Astrocyte (in vitro differentiated cells and primary cell): ENCODE measurements around the gene PLEKHM2. TPM values are rescaled to one million over a fixed set of nuclear protein-coding genes. Genes with fewer than 3 reads are reported as not detected.

Experiments
- DNase-seq: peaks from one replicate; pipeline ENCODE4 v3.0.0-alpha.2; 2010; ENCODE audit warnings: low read depth
- FAIRE-seq: peaks from 2 replicates; lab custom pipeline; 2011; peaks lifted over from hg19 to GRCh38; lab: Jason Lieb, UNC
- H2AFZ ChIP-seq: 2 replicates; pipeline ENCODE4 v1.6.0; 2012; ENCODE audit warnings: low read depth, low read length, inconsistent platforms
- H3K27ac ChIP-seq: 2 replicates; pipeline ENCODE4 v1.5.1; 2011; ENCODE audit warnings: low read depth, low read length, inconsistent platforms
- H3K27me3 ChIP-seq: 2 replicates; pipeline ENCODE4 v1.6.0; 2011; ENCODE audit warnings: low read length, inconsistent platforms; ENCODE audit not compliant: insufficient read depth
- H3K36me3 ChIP-seq: 2 replicates; pipeline ENCODE4 v1.5.1; 2011; ENCODE audit warnings: low read length, inconsistent platforms; ENCODE audit not compliant: insufficient read depth
- H3K4me1 ChIP-seq: 2 replicates; pipeline ENCODE4 v1.5.1; 2011; ENCODE audit warnings: low read length, inconsistent platforms; ENCODE audit not compliant: insufficient read depth
- H3K4me2 ChIP-seq: 2 replicates; pipeline ENCODE4 v1.6.0; 2012; ENCODE audit warnings: low read length, inconsistent platforms
- H3K4me3 ChIP-seq: 2 replicates; pipeline ENCODE4 v1.5.1; 2011; ENCODE audit warnings: low read depth, mild to moderate bottlenecking, low read length, inconsistent platforms; ENCODE audit not compliant: insufficient read depth
- H3K79me2 ChIP-seq: 2 replicates; pipeline ENCODE4 v1.6.0; 2012; ENCODE audit warnings: mild to moderate bottlenecking, low read length, inconsistent platforms; ENCODE audit not compliant: insufficient read depth
- H3K9ac ChIP-seq: 2 replicates; pipeline ENCODE4 v1.6.0; 2012; ENCODE audit warnings: mild to moderate bottlenecking, low read length, inconsistent platforms
- H3K9me3 ChIP-seq: 2 replicates; pipeline ENCODE4 v1.5.1; 2012; ENCODE audit warnings: low read depth, mild to moderate bottlenecking, low read length, inconsistent platforms; ENCODE audit not compliant: insufficient read depth
- H4K20me1 ChIP-seq: 2 replicates; pipeline ENCODE4 v1.6.0; 2012; ENCODE audit warnings: low read length, inconsistent platforms; ENCODE audit not compliant: insufficient read depth
- H3K27ac Mint-ChIP-seq: one replicate; pipeline ENCODE4 v1.8.0; 2021; ENCODE audit warnings: mild to moderate bottlenecking, mixed read lengths; ENCODE audit not compliant: unreplicated experiment
- H3K27me3 Mint-ChIP-seq: one replicate; pipeline ENCODE4 v1.8.0; 2021; ENCODE audit warnings: low read depth, mixed read lengths; ENCODE audit not compliant: unreplicated experiment
- H3K36me3 Mint-ChIP-seq: one replicate; pipeline ENCODE4 v1.8.0; 2021; ENCODE audit warnings: low read depth, mixed read lengths; ENCODE audit not compliant: unreplicated experiment
- H3K4me1 Mint-ChIP-seq: one replicate; pipeline ENCODE4 v1.8.0; 2021; ENCODE audit warnings: low read depth, mixed read lengths; ENCODE audit not compliant: unreplicated experiment
- H3K4me3 Mint-ChIP-seq: one replicate; pipeline ENCODE4 v1.8.0; 2021; ENCODE audit warnings: mild to moderate bottlenecking, moderate library complexity, mixed read lengths; ENCODE audit not compliant: unreplicated experiment
- H3K9me3 Mint-ChIP-seq: one replicate; pipeline ENCODE4 v1.8.0; 2021; ENCODE audit warnings: mild to moderate bottlenecking, mixed read lengths; ENCODE audit not compliant: unreplicated experiment
- EZH2 ChIP-seq: IDR thresholded peaks from 2 replicates; pipeline ENCODE4 v1.6.1; 2012; ENCODE audit warnings: mild to moderate bottlenecking, low read length, inconsistent platforms; ENCODE audit not compliant: insufficient read depth
- total RNA-seq: library from RNA; stranded (reverse); gene quantifications from 2 replicates; pipeline ENCODE4 v1.2.1, GENCODE V29; 2021
- TF ChIP-seq, protein P1 (sequence below): IDR thresholded peaks from 2 replicates; pipeline ENCODE4 v1.5.1; 2011; ENCODE audit warnings: low read depth, mild to moderate bottlenecking, inconsistent platforms, low read length, moderate library complexity; ENCODE audit not compliant: insufficient read depth

Gene PLEKHM2
- total RNA-seq, 1 donor from 2014 or later, result 48.3 TPM

DNA sequence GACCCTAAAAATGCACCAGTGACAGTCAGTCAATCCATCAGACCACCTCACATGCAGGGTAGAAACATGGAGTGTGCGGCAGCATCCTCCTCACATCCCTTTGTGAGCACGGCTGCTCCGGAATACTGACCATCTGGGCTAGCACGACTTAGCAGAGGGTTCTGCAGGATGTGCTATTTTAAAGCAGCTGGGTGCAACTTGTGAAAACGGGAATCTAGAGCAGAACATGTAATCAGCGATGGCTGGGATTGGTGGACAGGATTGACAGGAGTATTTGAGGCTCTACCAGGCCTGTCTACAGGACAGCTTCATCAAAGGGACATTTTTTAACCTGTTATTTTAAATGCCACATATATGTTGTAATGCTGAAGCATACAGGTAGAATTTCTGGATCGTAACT is 16.8 kb upstream of the PLEKHM2 start:
- H3K4me3 Mint-ChIP-seq, result peak overlapping the region; percentile 58
- Histone ChIP-seq H3K27me3 (no peaks in the 10 kb centered on the region), H3K36me3 (no peaks in the 10 kb centered on the region), H3K27ac (no peak overlapping the region), H3K79me2 (no peaks in the 10 kb centered on the region), H3K9me3 (no peaks in the 10 kb centered on the region), H4K20me1 (no peaks in the 10 kb centered on the region), H3K4me3 (no peak overlapping the region), H2AFZ (no peak overlapping the region), H3K9ac (no peak overlapping the region), H3K4me2 (no peak overlapping the region), H3K4me1 (no peaks in the 10 kb centered on the region)
- TF ChIP-seq, protein P1, sequence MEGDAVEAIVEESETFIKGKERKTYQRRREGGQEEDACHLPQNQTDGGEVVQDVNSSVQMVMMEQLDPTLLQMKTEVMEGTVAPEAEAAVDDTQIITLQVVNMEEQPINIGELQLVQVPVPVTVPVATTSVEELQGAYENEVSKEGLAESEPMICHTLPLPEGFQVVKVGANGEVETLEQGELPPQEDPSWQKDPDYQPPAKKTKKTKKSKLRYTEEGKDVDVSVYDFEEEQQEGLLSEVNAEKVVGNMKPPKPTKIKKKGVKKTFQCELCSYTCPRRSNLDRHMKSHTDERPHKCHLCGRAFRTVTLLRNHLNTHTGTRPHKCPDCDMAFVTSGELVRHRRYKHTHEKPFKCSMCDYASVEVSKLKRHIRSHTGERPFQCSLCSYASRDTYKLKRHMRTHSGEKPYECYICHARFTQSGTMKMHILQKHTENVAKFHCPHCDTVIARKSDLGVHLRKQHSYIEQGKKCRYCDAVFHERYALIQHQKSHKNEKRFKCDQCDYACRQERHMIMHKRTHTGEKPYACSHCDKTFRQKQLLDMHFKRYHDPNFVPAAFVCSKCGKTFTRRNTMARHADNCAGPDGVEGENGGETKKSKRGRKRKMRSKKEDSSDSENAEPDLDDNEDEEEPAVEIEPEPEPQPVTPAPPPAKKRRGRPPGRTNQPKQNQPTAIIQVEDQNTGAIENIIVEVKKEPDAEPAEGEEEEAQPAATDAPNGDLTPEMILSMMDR, result no peak
- no peak for TF ChIP-seq EZH2
- H3K4me1 Mint-ChIP-seq, result peaks cover 7% of the 10 kb centered on the region
- no peak for DNase-seq
- H3K27ac Mint-ChIP-seq, result no peak overlapping the region
- no peak for FAIRE-seq
- H3K27me3 Mint-ChIP-seq, result no peaks in the 10 kb centered on the region
- H3K9me3 Mint-ChIP-seq, result peaks cover 2% of the 10 kb centered on the region
- peaks cover 7% of the 10 kb centered on the region for H3K36me3 Mint-ChIP-seq

DNA sequence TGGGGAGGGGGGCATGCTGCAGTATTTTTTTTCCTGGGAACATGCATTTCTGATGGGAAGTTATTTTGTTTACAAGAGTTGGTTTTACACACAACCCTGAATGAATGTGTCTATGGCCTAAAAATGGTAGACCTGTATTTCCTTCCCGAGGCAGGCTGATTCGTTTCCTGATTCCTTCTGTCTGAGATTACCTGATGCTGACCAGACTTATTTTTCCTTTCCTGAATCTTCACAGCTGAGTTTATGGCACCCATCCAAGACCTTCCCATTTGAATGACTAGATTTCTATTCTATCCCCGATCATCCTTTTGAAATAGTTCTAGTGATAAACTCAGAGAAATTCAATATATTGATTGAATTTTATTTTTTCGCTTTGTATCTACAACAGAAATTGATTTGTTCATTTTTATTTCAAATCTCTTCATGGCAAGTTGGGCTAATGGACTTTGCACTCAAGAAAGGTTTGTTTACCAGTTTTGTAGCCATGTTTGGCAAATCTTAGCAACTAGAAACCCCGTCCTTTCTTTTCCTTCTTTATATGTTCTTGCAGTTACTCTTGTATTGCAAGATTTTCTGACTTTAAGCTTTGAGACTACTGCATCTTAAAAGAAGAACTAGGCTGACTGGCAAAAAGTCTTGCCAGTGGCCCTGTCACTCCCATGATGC is 15.9 kb upstream of the PLEKHM2 start:
- no peaks in the 10 kb centered on the region for H3K36me3 ChIP-seq
- H3K27me3 Mint-ChIP-seq, result no peaks in the 10 kb centered on the region
- H3K4me3 ChIP-seq, result no peak overlapping the region
- peaks cover 2% of the 10 kb centered on the region for H3K9me3 Mint-ChIP-seq
- TF ChIP-seq EZH2, result no peak
- TF ChIP-seq, protein P1, result no peak
- FAIRE-seq (no peak), DNase-seq (no peak)
- no peak overlapping the region for H2AFZ ChIP-seq
- H3K4me1 Mint-ChIP-seq, result peaks cover 7% of the 10 kb centered on the region
- H3K79me2 ChIP-seq, result no peaks in the 10 kb centered on the region
- H3K4me1 ChIP-seq, result no peaks in the 10 kb centered on the region
- no peak overlapping the region for H3K4me2 ChIP-seq
- H4K20me1 ChIP-seq, result no peaks in the 10 kb centered on the region
- no peak overlapping the region for H3K9ac ChIP-seq
- no peak overlapping the region for H3K27ac Mint-ChIP-seq
- H3K27me3 ChIP-seq, result no peaks in the 10 kb centered on the region
- H3K4me3 Mint-ChIP-seq, result no peak overlapping the region
- H3K27ac ChIP-seq, result no peak overlapping the region
- no peaks in the 10 kb centered on the region for H3K9me3 ChIP-seq
- H3K36me3 Mint-ChIP-seq, result peaks cover 2% of the 10 kb centered on the region

DNA sequence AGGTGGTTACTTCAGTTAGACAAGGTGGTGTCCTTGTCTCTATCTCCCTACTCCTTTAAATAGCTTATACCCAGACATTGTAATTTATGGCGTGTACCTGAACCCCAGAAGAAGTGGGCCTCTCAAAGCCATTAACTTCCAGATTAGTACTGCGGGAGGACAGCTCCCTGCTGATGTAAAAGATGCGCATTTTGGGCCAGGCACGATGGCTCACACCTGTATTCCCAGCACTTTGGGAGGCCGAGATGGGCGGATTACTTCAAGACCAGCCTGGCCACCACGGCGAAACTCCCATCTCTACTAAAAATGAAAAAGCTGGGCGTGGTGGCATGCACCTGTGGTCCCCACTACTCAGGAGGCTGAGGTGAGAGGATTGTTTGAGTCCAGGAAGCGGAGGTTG is 15.0 kb upstream of the PLEKHM2 start:
- Histone ChIP-seq H2AFZ (no peak overlapping the region), H3K9ac (no peak overlapping the region), H3K27me3 (no peaks in the 10 kb centered on the region), H3K4me2 (no peak overlapping the region), H3K4me3 (no peak overlapping the region), H3K9me3 (no peaks in the 10 kb centered on the region), H3K27ac (no peak overlapping the region), H3K79me2 (no peaks in the 10 kb centered on the region), H3K36me3 (no peaks in the 10 kb centered on the region), H3K4me1 (no peaks in the 10 kb centered on the region), H4K20me1 (no peaks in the 10 kb centered on the region)
- DNase-seq (no peak), FAIRE-seq (no peak)
- Mint-ChIP-seq H3K27me3 (no peaks in the 10 kb centered on the region), H3K9me3 (peaks cover 2% of the 10 kb centered on the region), H3K36me3 (peaks cover 1% of the 10 kb centered on the region), H3K27ac (no peak overlapping the region), H3K4me1 (peaks cover 7% of the 10 kb centered on the region), H3K4me3 (no peak overlapping the region)
- no peak for TF ChIP-seq EZH2
- TF ChIP-seq, protein P1, result no peak
